Epithelial cell of proximal tubule (primary cell): ENCODE data around the gene LY6G5B. TPM values are rescaled to one million over a fixed set of nuclear protein-coding genes. Genes with fewer than 3 reads are reported as not detected.

Experiments used
- DNase-seq: peaks from one replicate; pipeline ENCODE4 v3.0.0-alpha.2; 2011; ENCODE audit warnings: low read depth
- H3K4me3 ChIP-seq: 2 replicates; pipeline ENCODE4 v1.5.1; 2011; ENCODE audit warnings: low read depth, mild to moderate bottlenecking, low read length
- total RNA-seq: library from RNA; depleted of rRNA; stranded (reverse); fragments of >200 nt; gene quantifications from 2 replicates; pipeline ENCODE4 v1.2.3, GENCODE V29; 2015
- TF ChIP-seq, protein P1 (sequence below): conservative IDR thresholded peaks from 2 replicates; pipeline ENCODE4 v1.5.1; 2012; ENCODE audit warnings: low read depth, mild to moderate bottlenecking, low read length

LY6G5B gene
- total RNA-seq, 1 donor from 2014 or later: 4.0 TPM

DNA sequence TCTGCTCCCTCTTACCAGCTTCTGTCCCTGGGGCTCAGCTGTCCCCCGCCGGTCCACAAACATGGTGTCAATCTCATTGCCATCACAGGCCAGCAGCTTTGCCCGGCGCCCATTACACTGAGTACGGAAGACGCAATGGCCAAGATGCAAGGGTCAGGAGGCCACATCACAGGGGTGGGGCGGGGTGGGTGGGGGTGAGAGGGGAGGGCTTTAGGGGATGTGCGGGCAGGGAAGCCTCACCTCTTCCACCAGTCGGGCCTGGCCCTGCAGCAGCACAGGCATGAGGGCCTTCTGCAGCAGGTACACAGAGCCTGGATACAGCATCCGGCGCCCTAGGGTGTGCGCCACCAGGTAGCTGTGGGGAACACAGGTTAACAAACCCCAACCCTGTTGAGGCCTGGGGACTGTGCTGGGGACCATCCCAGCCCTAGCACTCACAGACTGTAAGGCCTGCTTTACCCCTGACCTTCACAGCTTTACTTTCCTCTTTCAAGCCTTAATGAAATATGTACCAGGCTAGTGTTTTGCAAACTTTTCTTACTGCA lies 21.9 kb downstream of the LY6G5B start:
- TF ChIP-seq, protein P1, sequence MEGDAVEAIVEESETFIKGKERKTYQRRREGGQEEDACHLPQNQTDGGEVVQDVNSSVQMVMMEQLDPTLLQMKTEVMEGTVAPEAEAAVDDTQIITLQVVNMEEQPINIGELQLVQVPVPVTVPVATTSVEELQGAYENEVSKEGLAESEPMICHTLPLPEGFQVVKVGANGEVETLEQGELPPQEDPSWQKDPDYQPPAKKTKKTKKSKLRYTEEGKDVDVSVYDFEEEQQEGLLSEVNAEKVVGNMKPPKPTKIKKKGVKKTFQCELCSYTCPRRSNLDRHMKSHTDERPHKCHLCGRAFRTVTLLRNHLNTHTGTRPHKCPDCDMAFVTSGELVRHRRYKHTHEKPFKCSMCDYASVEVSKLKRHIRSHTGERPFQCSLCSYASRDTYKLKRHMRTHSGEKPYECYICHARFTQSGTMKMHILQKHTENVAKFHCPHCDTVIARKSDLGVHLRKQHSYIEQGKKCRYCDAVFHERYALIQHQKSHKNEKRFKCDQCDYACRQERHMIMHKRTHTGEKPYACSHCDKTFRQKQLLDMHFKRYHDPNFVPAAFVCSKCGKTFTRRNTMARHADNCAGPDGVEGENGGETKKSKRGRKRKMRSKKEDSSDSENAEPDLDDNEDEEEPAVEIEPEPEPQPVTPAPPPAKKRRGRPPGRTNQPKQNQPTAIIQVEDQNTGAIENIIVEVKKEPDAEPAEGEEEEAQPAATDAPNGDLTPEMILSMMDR: no peak
- DNase-seq: no peak

GRCh38 chr6:31692353-31692752 lies 22.6 kb downstream of the LY6G5B start:
- no peak overlapping the region for H3K4me3 ChIP-seq
- no peak for DNase-seq
- TF ChIP-seq, protein P1: no peak

More for the DNA sequence above, 21.9 kb downstream of the LY6G5B start:
- no peak overlapping the region for H3K4me3 ChIP-seq

GRCh38 chr6:31692886-31693285 lies 23.1 kb downstream of the LY6G5B start:
- no peak overlapping the region for H3K4me3 ChIP-seq
- TF ChIP-seq, protein P1: no peak
- DNase-seq: no peak

- H3K4me3 ChIP-seq: no peak overlapping the region
- no peak for DNase-seq
- TF ChIP-seq, protein P1: no peak
Observed at GRCh38 chr6:31693535-31693934, 23.8 kb downstream of the LY6G5B start.

DNA sequence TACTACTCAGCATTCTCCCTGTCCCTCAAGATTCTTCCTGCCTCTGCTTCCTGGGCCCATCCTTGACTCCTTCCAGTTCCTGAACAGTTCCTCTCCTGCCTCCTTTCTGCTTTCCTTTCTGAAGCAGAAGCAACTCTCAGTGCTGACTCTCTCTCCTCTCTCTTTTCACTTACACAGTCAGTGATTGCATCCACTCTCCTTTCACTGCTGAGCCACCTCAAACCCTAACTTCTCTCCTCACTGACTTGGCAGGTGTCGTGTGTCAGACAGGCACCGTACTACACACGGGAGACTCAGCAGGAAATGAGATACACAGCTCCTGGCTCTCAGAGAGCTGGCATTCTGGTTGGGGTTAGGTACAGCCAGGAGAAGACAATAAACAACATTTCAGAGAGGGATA lies 27.8 kb downstream of the LY6G5B start:
- TF ChIP-seq, protein P1: no peak
- H3K4me3 ChIP-seq: no peak overlapping the region
- DNase-seq: no peak

DNA sequence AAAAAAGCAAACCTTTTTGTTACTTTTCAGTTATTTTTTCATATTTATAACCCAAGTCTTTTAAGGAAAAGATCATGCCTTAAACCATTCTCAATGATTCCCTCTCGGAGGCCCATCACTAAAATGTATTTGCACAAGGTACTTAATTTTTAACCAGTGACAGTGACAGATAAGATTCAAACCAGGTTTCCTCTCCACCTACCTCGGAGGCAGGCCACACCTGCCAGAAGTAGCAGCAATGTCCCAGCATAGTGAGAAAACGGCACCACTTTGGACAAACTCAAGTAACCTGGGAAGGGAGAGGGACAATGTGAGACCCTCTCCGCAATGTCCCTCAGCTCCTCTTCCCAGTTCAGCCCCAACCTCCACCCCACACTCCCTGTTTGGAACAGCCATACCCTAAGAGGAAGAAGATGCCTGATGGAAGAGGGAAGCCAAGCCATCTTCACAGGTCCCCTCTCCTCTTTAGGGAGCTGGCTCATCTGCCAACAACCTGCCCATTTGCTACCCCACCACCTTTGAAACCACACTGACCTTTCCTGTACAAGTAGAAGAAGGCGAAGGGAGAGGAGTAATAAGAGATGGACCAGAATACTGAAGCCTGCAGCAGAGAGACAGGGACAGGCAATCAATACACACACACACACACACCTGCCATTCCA lies 31.1 kb downstream of the LY6G5B start:
- H3K4me3 ChIP-seq: no peak overlapping the region
- no peak for DNase-seq
- TF ChIP-seq, protein P1: no peak
